Osteocyte (in vitro differentiated cells): ENCODE data around the gene OSBPL10. TPM values are rescaled to one million over a fixed set of nuclear protein-coding genes. Genes with fewer than 3 reads are reported as not detected.
A peak's percentile ranks its signal among the peaks of the same experiment; 100 is the strongest.

ENCODE experiments used
- DNase-seq: peaks from one replicate; pipeline ENCODE4 v3.0.0; 2021; ENCODE audit warnings: mixed read lengths; ENCODE audit not compliant: unreplicated experiment; ENCODE audit errors: extremely low spot score
- H3K27ac Mint-ChIP-seq: one replicate; pipeline ENCODE4 v1.8.0; 2021; ENCODE audit warnings: mild to moderate bottlenecking, mixed read lengths; ENCODE audit not compliant: unreplicated experiment
- H3K27me3 Mint-ChIP-seq: one replicate; pipeline ENCODE4 v1.8.0; 2021; ENCODE audit warnings: mixed read lengths; ENCODE audit not compliant: unreplicated experiment
- H3K36me3 Mint-ChIP-seq: one replicate; pipeline ENCODE4 v1.8.0; 2021; ENCODE audit warnings: mixed read lengths; ENCODE audit not compliant: unreplicated experiment
- H3K4me1 Mint-ChIP-seq: one replicate; pipeline ENCODE4 v1.8.0; 2021; ENCODE audit warnings: mixed read lengths; ENCODE audit not compliant: unreplicated experiment
- H3K4me3 Mint-ChIP-seq: one replicate; pipeline ENCODE4 v1.8.0; 2021; ENCODE audit warnings: mild to moderate bottlenecking, moderate library complexity, mixed read lengths; ENCODE audit not compliant: unreplicated experiment
- H3K9me3 Mint-ChIP-seq: one replicate; pipeline ENCODE4 v1.8.0; 2021; ENCODE audit warnings: mixed read lengths; ENCODE audit not compliant: unreplicated experiment
- total RNA-seq: library from RNA; stranded (reverse); gene quantifications from 2 replicates; pipeline ENCODE4 v1.2.1, GENCODE V29; 2021
- TF ChIP-seq, protein P1 (sequence below): fragments of 200-600 bp; sonication (generic); IDR thresholded peaks from 2 replicates; pipeline ENCODE4 v1.5.0; 2021; ENCODE audit warnings: antibody characterized with exemption, mild to moderate bottlenecking, moderate library complexity

The OSBPL10 gene
- total RNA-seq, 1 donor from 2014 or later, result 21.7 TPM

DNA sequence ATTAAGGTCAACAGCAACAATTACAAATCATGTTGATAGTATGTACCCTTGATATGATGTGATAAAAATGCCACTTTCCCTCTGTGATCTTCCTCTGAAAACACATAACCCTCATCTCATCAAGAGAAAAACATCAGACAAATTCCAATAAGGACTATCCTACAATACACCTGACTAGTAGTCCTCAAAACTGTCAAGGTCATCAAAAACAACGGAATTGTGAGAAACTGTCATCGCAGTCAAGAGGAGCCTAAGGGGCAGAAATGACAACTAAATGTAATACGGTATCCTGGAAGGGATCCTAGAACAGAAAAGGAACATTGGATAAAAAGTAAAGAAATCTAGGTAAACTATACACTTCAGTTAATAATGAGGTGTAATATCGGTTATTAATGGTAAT is 59.2 kb downstream of the OSBPL10 start:
- no peak overlapping the region for H3K4me3 Mint-ChIP-seq
- TF ChIP-seq, protein P1, sequence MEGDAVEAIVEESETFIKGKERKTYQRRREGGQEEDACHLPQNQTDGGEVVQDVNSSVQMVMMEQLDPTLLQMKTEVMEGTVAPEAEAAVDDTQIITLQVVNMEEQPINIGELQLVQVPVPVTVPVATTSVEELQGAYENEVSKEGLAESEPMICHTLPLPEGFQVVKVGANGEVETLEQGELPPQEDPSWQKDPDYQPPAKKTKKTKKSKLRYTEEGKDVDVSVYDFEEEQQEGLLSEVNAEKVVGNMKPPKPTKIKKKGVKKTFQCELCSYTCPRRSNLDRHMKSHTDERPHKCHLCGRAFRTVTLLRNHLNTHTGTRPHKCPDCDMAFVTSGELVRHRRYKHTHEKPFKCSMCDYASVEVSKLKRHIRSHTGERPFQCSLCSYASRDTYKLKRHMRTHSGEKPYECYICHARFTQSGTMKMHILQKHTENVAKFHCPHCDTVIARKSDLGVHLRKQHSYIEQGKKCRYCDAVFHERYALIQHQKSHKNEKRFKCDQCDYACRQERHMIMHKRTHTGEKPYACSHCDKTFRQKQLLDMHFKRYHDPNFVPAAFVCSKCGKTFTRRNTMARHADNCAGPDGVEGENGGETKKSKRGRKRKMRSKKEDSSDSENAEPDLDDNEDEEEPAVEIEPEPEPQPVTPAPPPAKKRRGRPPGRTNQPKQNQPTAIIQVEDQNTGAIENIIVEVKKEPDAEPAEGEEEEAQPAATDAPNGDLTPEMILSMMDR, result no peak
- no peak for DNase-seq
- H3K9me3 Mint-ChIP-seq, result peaks cover 10% of the 10 kb centered on the region
- H3K27ac Mint-ChIP-seq, result no peak overlapping the region
- no peaks in the 10 kb centered on the region for H3K27me3 Mint-ChIP-seq
- peaks cover 4% of the 10 kb centered on the region for H3K36me3 Mint-ChIP-seq
- H3K4me1 Mint-ChIP-seq, result peaks cover 31% of the 10 kb centered on the region

DNA sequence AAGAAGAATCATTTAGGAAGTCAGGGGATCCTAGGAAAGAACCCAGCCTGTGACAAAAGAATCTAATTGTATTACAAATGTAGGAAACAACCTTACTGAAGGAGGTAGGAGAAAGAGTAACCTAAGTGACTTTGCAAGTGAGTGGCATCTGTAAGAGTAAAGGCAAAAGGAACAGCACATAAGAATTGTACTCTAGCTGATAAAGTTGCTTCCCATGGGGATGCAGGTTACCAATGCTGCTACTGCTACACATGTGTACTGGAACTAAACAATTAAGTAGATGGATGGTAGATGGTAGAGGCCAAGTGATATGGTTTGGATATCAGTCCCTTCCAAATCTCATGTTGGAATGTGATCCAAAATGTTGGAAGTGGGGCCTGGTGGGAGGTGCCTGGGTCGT is 60.8 kb downstream of the OSBPL10 start:
- Mint-ChIP-seq H3K4me3 (no peak overlapping the region), H3K27ac (no peak overlapping the region), H3K9me3 (peaks cover 10% of the 10 kb centered on the region), H3K27me3 (no peaks in the 10 kb centered on the region), H3K4me1 (peaks cover 35% of the 10 kb centered on the region), H3K36me3 (peaks cover 4% of the 10 kb centered on the region)
- TF ChIP-seq, protein P1, result no peak
- no peak for DNase-seq

DNA sequence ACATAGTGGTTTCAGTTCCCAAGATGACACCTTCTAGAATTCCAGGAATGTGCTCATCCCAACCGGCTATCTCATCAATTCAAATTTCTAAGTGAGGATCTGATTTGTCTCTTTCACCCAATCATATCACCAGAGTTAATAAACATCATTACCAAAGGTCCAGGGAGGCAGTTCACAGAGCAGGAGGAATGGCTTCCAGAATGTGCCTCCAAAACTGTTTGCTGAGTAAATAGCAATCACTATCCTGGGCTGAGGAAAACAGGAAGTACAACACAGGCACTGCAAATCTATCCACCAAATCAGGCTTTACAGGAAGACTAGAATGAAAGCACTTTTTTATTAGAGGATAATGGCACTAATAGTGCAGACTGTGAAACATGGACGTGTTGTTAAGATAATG is 61.5 kb downstream of the OSBPL10 start:
- TF ChIP-seq, protein P1, result no peak
- Mint-ChIP-seq H3K4me1 (peaks cover 35% of the 10 kb centered on the region), H3K27ac (no peak overlapping the region), H3K36me3 (peaks cover 4% of the 10 kb centered on the region), H3K27me3 (no peaks in the 10 kb centered on the region), H3K9me3 (peaks cover 10% of the 10 kb centered on the region), H3K4me3 (no peak overlapping the region)
- DNase-seq, result no peak

DNA sequence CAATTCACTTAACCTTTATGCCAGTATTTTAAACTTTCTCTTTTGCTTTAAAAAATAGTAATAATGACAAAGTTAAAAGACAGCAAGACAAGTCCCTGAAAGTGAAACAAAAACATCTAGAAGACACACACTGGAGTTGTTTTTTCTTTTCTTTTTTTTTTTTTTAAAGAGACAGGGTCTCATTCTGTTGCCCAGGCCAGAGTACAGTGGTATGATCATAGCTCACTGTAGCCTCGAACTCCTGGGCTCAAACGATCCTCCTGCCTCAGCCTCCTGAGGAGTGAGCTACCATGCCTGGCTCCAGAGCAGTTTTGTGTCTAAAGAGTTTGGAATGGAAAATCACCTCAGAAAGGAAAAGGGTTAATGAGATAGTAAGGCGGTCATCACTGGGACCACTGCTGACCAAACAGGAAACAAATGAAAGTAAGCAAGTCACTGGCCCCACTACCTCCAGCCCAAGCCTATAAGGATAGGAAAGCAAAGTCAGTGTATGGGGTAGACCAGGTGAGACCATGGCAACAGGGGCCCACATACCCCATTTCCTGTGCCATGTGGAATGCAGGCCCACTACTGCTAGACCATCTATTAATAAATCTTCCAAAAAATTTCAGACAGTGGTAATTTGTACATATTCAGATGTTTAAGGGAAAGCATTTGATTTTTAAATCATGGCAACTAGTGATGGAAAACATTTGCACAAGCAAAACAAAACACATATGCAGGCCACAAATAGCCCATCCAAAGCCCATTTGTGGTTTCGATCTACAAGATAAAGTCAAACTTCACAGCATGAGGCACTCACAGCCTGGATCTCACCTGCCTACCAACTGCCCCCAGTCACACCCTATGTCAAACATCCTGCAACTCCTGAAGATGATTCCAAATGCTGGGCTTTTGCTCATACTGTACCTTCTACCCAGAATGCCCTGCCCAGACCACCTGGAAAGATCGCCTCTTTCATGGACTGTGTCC is 62.6 kb downstream of the OSBPL10 start:
- peaks cover 4% of the 10 kb centered on the region for H3K36me3 Mint-ChIP-seq
- peaks cover 34% of the 10 kb centered on the region for H3K4me1 Mint-ChIP-seq
- peaks cover 10% of the 10 kb centered on the region for H3K9me3 Mint-ChIP-seq
- no peak for DNase-seq
- H3K4me3 Mint-ChIP-seq, result peak overlapping the region; percentile 73
- peak overlapping the region; percentile 93 for H3K27ac Mint-ChIP-seq
- no peaks in the 10 kb centered on the region for H3K27me3 Mint-ChIP-seq
- TF ChIP-seq, protein P1, result no peak

- H3K4me1 Mint-ChIP-seq, result peaks cover 27% of the 10 kb centered on the region
- TF ChIP-seq, protein P1, result no peak
- H3K9me3 Mint-ChIP-seq, result peaks cover 10% of the 10 kb centered on the region
- peaks cover 4% of the 10 kb centered on the region for H3K36me3 Mint-ChIP-seq
- no peaks in the 10 kb centered on the region for H3K27me3 Mint-ChIP-seq
- no peak for DNase-seq
- peak overlapping the region; percentile 66 for H3K27ac Mint-ChIP-seq
- peak overlapping the region; percentile 38 for H3K4me3 Mint-ChIP-seq
Measured at GRCh38 chr3:31917303-31918005, 63.6 kb downstream of the OSBPL10 start.
